ENCODE measurements around the gene KRTAP17-1. TPM values are rescaled to one million over a fixed set of nuclear protein-coding genes. Genes with fewer than 3 reads are reported as not detected.

The KRTAP17-1 gene
- total RNA-seq, 2 donors from 2014 or later, result 0.46 to 0.48 TPM

- Mint-ChIP-seq H3K27ac (no peak overlapping the region), H3K36me3 (ENCODE audit: low read depth) (no peaks in the 10 kb centered on the region), H3K9me3 (peaks cover 11% of the 10 kb centered on the region), H3K27me3 (ENCODE audit: insufficient read depth) (peaks cover 7% of the 10 kb centered on the region), H3K4me1 (no peaks in the 10 kb centered on the region), H3K4me3 (no peak overlapping the region)
- Histone ChIP-seq H3K27ac (ENCODE audit: low read depth, low read length) (no peak overlapping the region), H3K27me3 (ENCODE audit: control insufficient read depth, insufficient read depth, low read length, poor library complexity, severe bottlenecking) (no peaks in the 10 kb centered on the region), H3K9ac (ENCODE audit: extremely low read depth, low read length, poor library complexity, severe bottlenecking) (no peak overlapping the region), H3K4me3 (ENCODE audit: low read length) (no peak overlapping the region), H3K36me3 (ENCODE audit: control insufficient read depth, insufficient read depth, low read length) (no peaks in the 10 kb centered on the region), H3K9me3 (ENCODE audit: control insufficient read depth, low read length) (peaks cover 12% of the 10 kb centered on the region), H3K4me1 (ENCODE audit: control insufficient read depth, insufficient read depth, low read length) (no peaks in the 10 kb centered on the region)
- no peak for TF ChIP-seq CTCF (conservative IDR thresholded peaks at IDR 0.05)
- WGBS, 2 experiments (ENCODE audit: insufficient coverage in 1 of 2, insufficient read length in 1 of 2), result 91 to 92% methylated on average over 5 to 11 of the region's 11 CpGs
- no peak for DNase-seq
These were observed 7.7 kb upstream of the KRTAP17-1 start for GRCh38 chr17:41322903-41323895.

- DNase-seq, result peak; percentile 45
- TF ChIP-seq CTCF (conservative IDR thresholded peaks at IDR 0.05), result peak; percentile 85
These were observed 6.8 kb upstream of the KRTAP17-1 start for GRCh38 chr17:41322094-41322902.

GRCh38 chr17:41318231-41318630 is 2.7 kb upstream of the KRTAP17-1 start:
- no peak for DNase-seq
- Mint-ChIP-seq H3K9me3 (peaks cover 11% of the 10 kb centered on the region), H3K27ac (no peak overlapping the region), H3K4me1 (no peaks in the 10 kb centered on the region), H3K4me3 (no peak overlapping the region), H3K36me3 (ENCODE audit: low read depth) (no peaks in the 10 kb centered on the region), H3K27me3 (ENCODE audit: insufficient read depth) (peaks cover 9% of the 10 kb centered on the region)
- no peaks in the 10 kb centered on the region for H3K27me3 ChIP-seq (ENCODE audit: control insufficient read depth, insufficient read depth, low read length, poor library complexity, severe bottlenecking)
- H3K27ac ChIP-seq (ENCODE audit: low read depth, low read length), result no peak overlapping the region
- H3K9me3 ChIP-seq (ENCODE audit: control insufficient read depth, low read length), result peaks cover 12% of the 10 kb centered on the region
- no peaks in the 10 kb centered on the region for H3K4me1 ChIP-seq (ENCODE audit: control insufficient read depth, insufficient read depth, low read length)
- no peak for TF ChIP-seq CTCF (conservative IDR thresholded peaks at IDR 0.05)
- H3K4me3 ChIP-seq (ENCODE audit: low read length), result no peak overlapping the region
- no peak overlapping the region for H3K9ac ChIP-seq (ENCODE audit: extremely low read depth, low read length, poor library complexity, severe bottlenecking)
- no peaks in the 10 kb centered on the region for H3K36me3 ChIP-seq (ENCODE audit: control insufficient read depth, insufficient read depth, low read length)
- 47 to 60% methylated on average over 1 to 2 of the region's 2 CpGs for whole genome bisulfite sequencing, 2 experiments (ENCODE audit: insufficient coverage in 1 of 2, insufficient read length in 1 of 2)

More at GRCh38 chr17:41322094-41322902, 6.8 kb upstream of the KRTAP17-1 start:
- Histone ChIP-seq H3K9ac (ENCODE audit: extremely low read depth, low read length, poor library complexity, severe bottlenecking) (no peak overlapping the region), H3K27ac (ENCODE audit: low read depth, low read length) (no peak overlapping the region), H3K9me3 (ENCODE audit: control insufficient read depth, low read length) (peaks cover 12% of the 10 kb centered on the region), H3K4me3 (ENCODE audit: low read length) (no peak overlapping the region), H3K27me3 (ENCODE audit: control insufficient read depth, insufficient read depth, low read length, poor library complexity, severe bottlenecking) (no peaks in the 10 kb centered on the region), H3K4me1 (ENCODE audit: control insufficient read depth, insufficient read depth, low read length) (no peaks in the 10 kb centered on the region), H3K36me3 (ENCODE audit: control insufficient read depth, insufficient read depth, low read length) (no peaks in the 10 kb centered on the region)
- Mint-ChIP-seq H3K36me3 (ENCODE audit: low read depth) (no peaks in the 10 kb centered on the region), H3K4me3 (no peak overlapping the region), H3K9me3 (peaks cover 11% of the 10 kb centered on the region), H3K4me1 (no peaks in the 10 kb centered on the region), H3K27ac (no peak overlapping the region), H3K27me3 (ENCODE audit: insufficient read depth) (peaks cover 7% of the 10 kb centered on the region)
- 55 to 61% methylated on average over 4 to 5 of the region's 5 CpGs for WGBS, 2 experiments (ENCODE audit: insufficient coverage in 1 of 2, insufficient read length in 1 of 2)
